GM21723 (cell line): ENCODE measurements around the gene GOLGA3.
"Not testable (repeated sequence)": the region's sequence is repeated elsewhere in the genome, so short reads cannot be mapped to it uniquely, and the experiment has no call there.

Experiments
- ATAC-seq: cut with Tn5 transposase; IDR thresholded peaks from one replicate; pipeline ENCODE4 v1.9.1; 2021; ENCODE audit warnings: mild to moderate bottlenecking, moderate library complexity; ENCODE audit not compliant: unreplicated experiment

Gene GOLGA3

GRCh38 chr12:132779781-132780353, 48.8 kb downstream of the GOLGA3 start:
- no peak for ATAC-seq

DNA sequence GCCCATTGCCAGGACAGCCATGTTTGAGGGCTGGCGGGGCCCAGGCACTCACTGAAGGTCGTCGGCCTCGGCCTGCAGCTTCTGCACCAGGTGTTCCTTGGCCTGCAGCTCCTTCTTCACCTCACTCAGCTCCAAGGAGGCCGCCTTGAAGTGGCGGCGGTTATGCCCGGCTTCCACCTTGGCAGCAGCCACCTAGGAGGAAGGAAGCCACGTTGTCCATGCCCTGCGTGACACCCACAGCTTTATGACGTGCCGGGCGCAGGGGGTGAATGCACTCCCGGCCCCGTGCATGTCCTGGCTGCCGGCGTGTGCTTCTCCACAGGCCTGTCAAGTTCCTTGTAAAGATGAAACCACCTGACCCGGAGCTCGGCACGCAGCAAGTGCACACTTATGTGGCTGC, 51.1 kb downstream of the GOLGA3 start:
- no peak for ATAC-seq

- no peak for ATAC-seq
Measured at GRCh38 chr12:132776816-132777568, 51.7 kb downstream of the GOLGA3 start.

DNA sequence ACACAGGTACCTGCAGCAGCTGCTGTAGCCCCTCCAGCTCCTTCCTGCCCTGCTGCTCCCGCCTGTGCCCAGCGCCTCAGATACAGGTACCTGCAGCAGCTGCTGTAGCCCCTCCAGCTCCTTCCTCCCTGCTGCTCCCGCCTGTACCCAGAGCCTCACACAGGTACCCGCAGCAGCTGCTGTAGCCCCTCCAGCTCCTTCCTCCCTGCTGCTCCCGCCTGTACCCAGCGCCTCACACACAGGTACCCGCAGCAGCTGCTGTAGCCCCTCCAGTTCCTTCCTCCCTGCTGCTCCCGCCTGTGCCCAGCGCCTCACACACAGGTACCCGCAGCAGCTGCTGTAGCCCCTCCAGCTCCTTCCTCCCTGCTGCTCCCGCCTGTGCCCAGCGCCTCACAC, 52.4 kb downstream of the GOLGA3 start:
- not testable (repeated sequence) for ATAC-seq

DNA sequence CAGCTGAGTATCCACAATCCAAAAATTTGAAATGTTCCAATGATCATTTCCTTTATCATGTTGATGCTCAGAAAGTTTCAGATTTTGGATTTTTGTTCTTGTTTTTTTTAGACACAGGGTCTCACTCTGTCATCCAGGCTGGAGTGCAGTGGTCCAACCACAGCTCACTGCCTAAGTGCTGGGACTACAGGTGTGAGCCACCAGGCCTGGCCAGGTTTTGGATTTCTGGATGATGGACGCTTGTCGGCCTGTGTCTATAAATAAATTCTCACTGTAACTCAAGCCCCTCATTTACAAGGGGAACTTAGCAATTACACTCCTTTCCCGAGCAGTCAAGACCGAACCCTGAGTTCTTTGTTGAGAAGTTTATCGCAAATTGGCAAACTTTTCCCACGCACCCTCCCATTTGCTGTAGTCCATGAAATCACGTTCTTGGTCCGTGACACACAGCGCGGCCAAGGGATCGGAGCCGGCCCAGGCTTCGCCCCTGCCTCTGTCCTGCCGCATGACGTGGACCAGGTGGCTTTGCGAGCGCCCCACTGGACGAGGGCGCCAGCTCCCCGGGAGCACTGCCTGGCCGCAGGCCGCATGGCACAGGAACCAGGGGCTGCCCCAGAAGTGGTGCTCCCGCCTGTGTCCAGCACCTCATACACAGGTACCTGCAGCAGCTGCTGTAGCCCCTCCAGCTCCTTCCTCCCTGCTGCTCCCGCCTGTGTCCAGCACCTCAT, 53.0 kb downstream of the GOLGA3 start:
- no peak for ATAC-seq

GRCh38 chr12:132774646-132775275, 53.9 kb downstream of the GOLGA3 start:
- no peak for ATAC-seq

DNA sequence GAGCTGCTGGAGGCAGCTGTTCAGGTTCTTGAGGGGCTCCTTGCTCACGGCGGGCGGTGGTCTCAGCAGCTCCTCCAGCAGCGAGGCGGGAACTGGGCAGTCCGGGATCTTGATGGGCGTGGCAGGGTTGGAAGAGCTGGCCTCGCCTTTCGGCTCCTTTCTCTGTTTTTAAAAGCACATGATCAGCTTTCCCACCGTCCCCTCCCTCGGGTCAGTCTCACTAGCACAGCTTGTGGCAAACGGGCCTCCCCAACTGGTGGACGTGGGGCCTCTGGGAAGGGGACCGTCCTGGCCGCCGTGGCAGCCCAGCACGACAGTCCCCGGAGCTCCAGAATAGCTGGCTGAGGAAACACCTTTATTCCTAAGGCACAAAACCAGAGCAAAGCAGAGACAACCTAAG, 54.5 kb downstream of the GOLGA3 start:
- ATAC-seq = no peak

DNA sequence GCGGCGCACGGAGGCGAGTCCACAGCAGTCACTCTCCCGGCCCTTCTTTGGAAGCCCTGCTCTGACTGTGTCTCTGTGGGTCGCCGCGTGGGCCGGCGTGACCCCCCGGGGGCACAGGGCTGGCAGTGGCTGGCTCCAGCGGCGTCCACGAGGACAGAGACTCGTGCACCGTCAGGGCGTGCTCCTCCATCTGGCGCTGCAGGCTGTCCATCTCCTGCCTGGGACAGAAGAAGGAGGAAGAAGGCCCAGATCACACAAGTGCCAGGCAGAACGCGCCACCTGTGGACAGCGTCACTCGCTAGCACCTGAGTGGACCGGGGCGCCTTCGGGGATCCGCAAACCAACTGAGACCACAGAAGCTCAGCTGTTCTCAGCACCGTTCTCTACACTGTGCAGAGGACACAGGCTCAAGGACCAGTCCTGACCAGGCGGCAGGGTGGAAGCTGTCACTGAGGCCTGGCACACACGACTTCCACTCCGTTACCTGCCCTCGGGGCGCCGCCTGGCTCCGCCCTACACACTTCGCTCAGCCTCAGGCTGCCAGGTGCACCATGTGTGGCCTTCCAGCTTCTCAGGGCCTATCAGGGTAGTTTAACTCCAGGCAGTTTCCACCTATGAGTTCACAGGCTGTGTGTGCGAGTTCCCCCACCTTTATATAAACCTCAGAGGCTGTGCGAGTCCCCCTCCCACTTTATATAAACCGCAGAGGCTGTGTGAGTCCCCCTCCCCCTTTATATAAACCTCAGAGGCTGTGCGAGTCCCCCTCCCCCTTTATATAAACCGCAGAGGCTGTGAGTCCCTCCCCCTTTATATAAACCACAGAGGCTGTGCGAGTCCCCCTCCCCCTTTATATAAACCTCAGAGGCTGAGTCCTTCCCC, 55.4 kb downstream of the GOLGA3 start:
- no peak for ATAC-seq

DNA sequence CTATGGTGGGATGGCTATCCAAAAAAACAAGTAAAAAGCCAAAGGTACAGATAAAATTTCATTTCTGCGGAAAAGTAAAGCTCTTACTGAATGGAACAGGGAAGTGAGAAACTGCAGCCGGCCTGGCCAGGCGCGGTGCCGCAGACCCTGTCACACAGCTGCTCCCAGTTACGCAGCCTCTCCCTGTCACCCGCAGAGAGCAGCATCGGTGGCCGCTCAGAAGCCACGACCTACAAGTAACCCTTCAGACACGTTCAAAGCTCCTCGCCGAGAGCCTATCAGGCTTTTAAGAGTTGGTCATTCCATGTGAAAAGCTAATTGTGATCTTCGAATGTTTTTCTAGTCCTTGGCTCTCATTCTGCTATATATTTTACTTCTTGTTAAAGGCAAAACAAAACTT, 56.1 kb downstream of the GOLGA3 start:
- ATAC-seq = no peak

DNA sequence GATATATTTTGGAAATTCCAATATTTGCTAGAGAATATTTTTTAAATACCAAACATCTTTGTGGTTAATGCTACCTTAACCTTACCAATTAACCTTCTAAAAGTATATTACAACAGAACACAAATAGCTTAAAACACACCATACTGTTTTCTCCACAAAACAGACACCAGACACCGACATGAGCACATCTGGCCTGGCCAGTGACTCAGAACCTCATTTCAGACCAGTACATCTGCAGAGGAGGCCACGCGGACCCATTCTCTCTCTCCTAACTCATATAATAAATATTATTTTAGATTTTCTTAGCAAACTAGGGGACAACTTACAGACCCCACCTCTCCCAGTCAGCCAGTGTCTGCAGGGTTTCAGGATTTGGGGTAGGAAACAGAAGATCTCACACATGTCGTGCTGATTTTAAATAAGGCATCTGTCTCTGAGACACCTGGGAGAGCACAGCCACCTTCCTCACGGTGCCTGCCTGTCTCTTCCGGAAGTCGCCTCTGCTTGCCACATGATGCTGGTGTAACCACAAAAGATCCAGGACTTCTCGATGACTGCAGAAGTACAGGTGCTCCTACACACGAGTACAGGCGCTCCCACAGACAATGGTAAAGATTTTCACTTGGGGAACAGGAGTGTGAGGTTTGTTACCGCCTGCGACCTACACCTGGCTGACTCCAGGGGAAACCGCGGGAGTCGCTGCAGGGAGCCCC, 57.4 kb downstream of the GOLGA3 start:
- peak; percentile 64 for ATAC-seq

DNA sequence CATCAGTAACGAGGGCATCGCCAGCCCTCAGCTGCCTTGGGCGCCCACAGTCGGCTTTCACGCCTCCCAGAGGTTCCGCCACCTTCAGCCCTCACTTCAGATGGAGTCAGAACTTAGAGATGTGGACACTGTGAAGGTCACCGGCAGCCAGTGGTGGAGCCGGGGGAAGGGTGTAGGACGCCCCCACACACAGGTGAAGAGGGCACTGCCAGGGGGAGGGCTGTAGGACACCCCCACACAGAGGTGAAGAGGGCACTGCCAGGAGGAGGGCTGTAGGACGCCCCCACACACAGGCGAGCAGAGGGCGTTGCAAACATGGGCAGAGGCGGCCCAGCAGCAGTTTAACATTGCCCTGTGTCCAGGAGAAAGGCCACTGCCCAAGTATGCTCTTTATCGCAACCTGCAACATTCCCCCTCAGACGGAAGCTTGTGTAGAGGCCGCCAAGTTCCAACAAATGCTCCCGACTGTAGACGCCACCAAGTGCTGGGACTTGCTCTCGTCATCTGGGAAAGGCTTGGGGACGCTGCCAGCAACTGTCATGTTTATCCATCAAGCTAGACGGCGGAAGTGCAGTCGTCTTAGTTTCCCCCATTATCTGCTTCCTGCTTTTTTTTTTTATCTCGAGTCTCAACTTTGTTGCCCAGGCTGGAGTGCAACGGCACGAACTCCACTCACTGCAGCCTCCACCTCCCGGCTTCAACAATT, 62.1 kb downstream of the GOLGA3 start:
- ATAC-seq = no peak

- no peak for ATAC-seq
Measured at GRCh38 chr12:132765361-132765760, 63.3 kb downstream of the GOLGA3 start.

GRCh38 chr12:132764231-132764630, 64.4 kb downstream of the GOLGA3 start:
- no peak for ATAC-seq

DNA sequence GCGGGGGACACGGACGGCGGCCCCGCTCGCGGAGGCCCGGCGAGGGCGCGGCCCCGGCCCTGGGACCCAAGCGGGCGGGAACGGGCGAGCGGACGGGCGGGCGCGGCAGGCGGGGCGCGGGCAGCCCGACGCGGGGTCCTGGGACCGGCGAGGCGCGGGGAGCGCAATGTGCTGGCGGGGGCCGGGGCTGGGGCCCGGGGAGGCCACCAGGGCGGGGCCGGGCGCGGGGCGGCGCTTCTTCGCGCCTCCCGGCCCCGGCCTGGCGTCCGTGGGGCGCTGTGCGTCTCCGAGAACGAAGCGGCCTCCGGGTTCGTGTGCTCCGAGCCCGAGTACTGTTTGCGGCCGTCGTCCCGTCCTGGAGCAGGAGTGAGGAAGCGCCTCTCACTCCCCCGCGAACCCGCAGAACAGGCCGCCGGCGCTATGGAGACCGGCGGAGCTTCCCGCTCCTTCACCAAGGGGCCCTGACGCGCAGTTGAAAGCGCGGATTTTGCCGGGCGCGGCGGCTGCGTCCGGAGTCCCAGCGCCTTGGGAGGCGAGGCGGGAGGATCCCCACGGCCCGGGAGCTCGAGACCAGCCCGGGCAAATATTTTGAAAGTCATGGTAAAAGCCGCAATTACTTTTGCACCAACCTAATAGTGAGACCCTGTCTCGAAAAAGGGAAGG, 66.6 kb downstream of the GOLGA3 start:
- ATAC-seq = peak; percentile 79

- ATAC-seq = peak; percentile 33
Measured at GRCh38 chr12:132761032-132761920, 67.4 kb downstream of the GOLGA3 start, which contains the start of gene ANKLE2. Gene ANKLE2, minus strand, starts transcription at chr12:132761832. Its CDS starts 34 bp downstream, at chr12:132761798.

- ATAC-seq = no peak
Measured at GRCh38 chr12:132759359-132759758, 69.3 kb downstream of the GOLGA3 start.

DNA sequence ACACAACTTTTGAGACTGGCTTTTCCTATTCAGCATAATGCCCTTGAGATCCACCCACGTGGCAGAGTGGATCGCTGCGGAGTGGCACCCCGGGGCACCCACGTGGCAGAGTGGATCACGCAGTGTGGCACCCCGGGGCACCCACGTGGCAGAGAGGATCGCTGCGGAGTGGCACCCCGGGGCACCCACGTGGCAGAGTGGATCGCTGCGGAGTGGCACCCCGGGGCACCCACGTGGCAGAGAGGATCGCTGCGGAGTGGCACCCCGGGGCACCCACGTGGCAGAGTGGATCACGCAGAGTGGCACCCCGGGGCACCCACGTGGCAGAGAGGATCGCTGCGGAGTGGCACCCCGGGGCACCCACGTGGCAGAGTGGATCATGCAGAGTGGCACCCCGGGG, 69.8 kb downstream of the GOLGA3 start:
- ATAC-seq = not testable (repeated sequence)
